ENCODE results near the gene FYN. TPM values are rescaled to one million over a fixed set of nuclear protein-coding genes. Genes with fewer than 3 reads are reported as not detected.

FYN gene
- total and polyA plus RNA-seq, 2 of the 8 experiments (the other 6 are each of a cell fraction or from before 2014, with no cell fraction given), result 46.8 to 97.2 TPM

DNA sequence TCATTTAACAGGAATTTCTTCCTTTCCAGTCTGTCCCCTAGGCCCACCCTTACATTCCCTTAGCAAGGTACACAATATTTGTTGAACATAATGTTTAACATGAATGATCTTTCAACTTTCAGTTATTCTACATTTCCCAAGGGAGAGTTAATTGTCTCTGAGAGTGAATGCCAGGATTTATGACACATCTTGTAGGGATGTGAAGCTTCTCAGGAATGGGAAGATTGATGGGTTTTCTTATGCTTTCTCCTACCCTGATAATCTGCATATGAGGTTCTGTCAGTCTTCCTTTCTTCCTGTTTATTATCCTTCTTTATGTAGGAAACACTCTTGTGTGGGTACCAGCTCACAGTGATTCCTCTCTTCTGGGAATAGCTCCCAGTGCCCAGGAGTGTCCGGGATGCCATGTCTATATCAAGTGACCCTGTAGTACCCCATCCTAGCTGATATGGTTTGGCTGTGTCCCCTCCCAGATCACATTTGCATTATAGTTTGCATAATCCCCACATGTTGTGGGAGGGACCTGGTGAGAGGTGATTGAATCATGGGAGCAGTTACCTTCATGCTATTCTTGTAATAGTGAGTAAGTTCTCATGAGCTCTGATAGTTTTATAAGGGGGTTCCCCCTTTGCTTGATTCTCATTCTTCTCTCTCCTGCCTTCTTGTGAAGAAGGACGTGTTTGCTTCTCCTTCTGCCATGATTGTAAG is 7.1 kb upstream of the FYN start:
- no peak for FAIRE-seq
- DNase-seq (ENCODE audit: low read depth in 1 of 2, low spot score in 2 of 2), result no peak

More for the DNA sequence above, 7.1 kb upstream of the FYN start:
- H4K91ac ChIP-seq (replicated peaks; ENCODE audit: insufficient read length, low read length), result no peak overlapping the region
- H3K4me1 ChIP-seq (replicated peaks in 1 of 4; ENCODE audit: control insufficient read depth in 3 of 4, insufficient read depth in 4 of 4, low read length in 3 of 4), result peaks cover 1 to 9% (median 9%) of the 10 kb centered on the region in 4 experiments; a peak in 4 of 7 replicates
- no peak overlapping the region for H3K4me2 ChIP-seq (ENCODE audit: insufficient read depth in 1 of 2, low read depth in 2 of 2, low read length in 2 of 2)
- no peak overlapping the region for H3K4me3 ChIP-seq (ENCODE audit: extremely low read depth in 1 of 4, insufficient read depth in 2 of 4, low read depth in 3 of 4, low read length in 4 of 4)
- H2BK12ac ChIP-seq (ENCODE audit: low read depth, low read length), result no peak overlapping the region
- no peaks in the 10 kb centered on the region for H3K27me3 ChIP-seq (replicated peaks in 1 of 4; ENCODE audit: control insufficient read depth in 3 of 4, extremely low read depth in 1 of 4, insufficient read depth in 3 of 4, low read length in 3 of 4)
- H3K23ac ChIP-seq (ENCODE audit: insufficient read length), result no peak overlapping the region
- H3K27ac ChIP-seq (ENCODE audit: low read depth, low read length), result no peak overlapping the region
- H2AFZ ChIP-seq (ENCODE audit: low read length), result no peak overlapping the region
- H4K20me1 ChIP-seq (replicated peaks in 1 of 2; ENCODE audit: control insufficient read depth in 1 of 2, insufficient read depth in 2 of 2, low read length in 2 of 2), result no peaks in the 10 kb centered on the region
- H3K79me1 ChIP-seq (ENCODE audit: low read depth, low read length), result no peaks in the 10 kb centered on the region
- 93% methylated on average over 2 of the region's 2 CpGs; no CpG with 5 or more reads in 1 of the 2 experiments for WGBS, 2 experiments (ENCODE audit: extremely low coverage in 1 of 2, insufficient coverage in 1 of 2, insufficient read length in 1 of 2, insufficient replicate concordance in 2 of 2, low coverage in 1 of 2, low lambda C conversion rate in 2 of 2, missing lambda C conversion rate in 1 of 2)
- no peak overlapping the region for H3K4ac ChIP-seq (replicated peaks; ENCODE audit: insufficient read length, low read depth, low read length)
- TF ChIP-seq NRF1 (IDR thresholded peaks at IDR 0.05; ENCODE audit: low read depth, low read length) (no peak), KDM4A (IDR thresholded peaks at IDR 0.05; ENCODE audit: low read depth, low read length, severe bottlenecking) (no peak), E2F6 (IDR thresholded peaks at IDR 0.05) (no peak), FOSL1 (IDR thresholded peaks at IDR 0.05; ENCODE audit: insufficient read depth, low read depth, low read length) (no peak), SP2 (IDR thresholded peaks at IDR 0.05; ENCODE audit: low read length) (no peak), SRF (IDR thresholded peaks at IDR 0.05; ENCODE audit: low read depth, low read length) (no peak)
- TF ChIP-seq, protein P1, sequence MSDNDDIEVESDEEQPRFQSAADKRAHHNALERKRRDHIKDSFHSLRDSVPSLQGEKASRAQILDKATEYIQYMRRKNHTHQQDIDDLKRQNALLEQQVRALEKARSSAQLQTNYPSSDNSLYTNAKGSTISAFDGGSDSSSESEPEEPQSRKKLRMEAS (IDR thresholded peaks at IDR 0.05), result no peak
- H2AK5ac ChIP-seq (ENCODE audit: low read depth, low read length), result no peak overlapping the region
- no peak overlapping the region for H3K56ac ChIP-seq (replicated peaks; ENCODE audit: insufficient read length, low read depth, low read length)
- H3K23me2 ChIP-seq (ENCODE audit: low read depth, low read length), result no peaks in the 10 kb centered on the region
- H2BK20ac ChIP-seq (ENCODE audit: low read length), result no peak overlapping the region
- H4K5ac ChIP-seq (ENCODE audit: insufficient read length, low read depth, low read length), result no peak overlapping the region
- H2BK5ac ChIP-seq (ENCODE audit: low read depth, low read length), result no peak overlapping the region
- H3K9ac ChIP-seq (replicated peaks in 1 of 4; ENCODE audit: extremely low read depth in 1 of 4, low read depth in 3 of 4, low read length in 3 of 4), result no peak overlapping the region
- ChIA-PET POLR2A (ENCODE audit: partially characterized antibody) (no interaction called here), CTCF (ENCODE audit: partially characterized antibody) (interaction anchor here (0.9 to 2.0 kb wide), 8 partner anchors 9 to 159 kb away, joined by 3 to 6 read pairs (median 4); no protein-coding TSS in a partner anchor)
- H3K36me3 ChIP-seq (ENCODE audit: control insufficient read depth in 2 of 4, insufficient read depth in 4 of 4, low read length in 3 of 4), result no peaks in the 10 kb centered on the region
- H3K14ac ChIP-seq (ENCODE audit: insufficient read length), result no peak overlapping the region
- no peak overlapping the region for H2BK120ac ChIP-seq (replicated peaks; ENCODE audit: low read depth, low read length)
- no peak overlapping the region for H4K8ac ChIP-seq (ENCODE audit: extremely low read depth, insufficient read depth, low read length)
- H2BK15ac ChIP-seq (ENCODE audit: low read length), result no peak overlapping the region
- no peaks in the 10 kb centered on the region for H3K9me3 ChIP-seq (ENCODE audit: insufficient read depth in 2 of 2, low read depth in 1 of 2, low read length in 1 of 2)
- H3K18ac ChIP-seq (ENCODE audit: extremely low read depth, low read length), result no peak overlapping the region
- H3K79me2 ChIP-seq (ENCODE audit: control insufficient read depth in 1 of 2, insufficient read depth in 2 of 2, low read length in 2 of 2), result no peaks in the 10 kb centered on the region
